Dendritic cell treated with granulocyte-macrophage colony-stimulating factor and Interleukin-4, amounts not matched to agents 40 ng/mL and 50 ng/mL, for 4 days (primary cell): ENCODE results near the gene PARP1.

Experiments
- H3K27ac Mint-ChIP-seq: one replicate; pipeline ENCODE4 v1.8.0; 2022; ENCODE audit warnings: mild to moderate bottlenecking, mixed read lengths
- H3K27me3 Mint-ChIP-seq: one replicate; pipeline ENCODE4 v1.8.0; 2022; ENCODE audit warnings: mild to moderate bottlenecking, mixed read lengths
- H3K36me3 Mint-ChIP-seq: one replicate; pipeline ENCODE4 v1.8.0; 2022; ENCODE audit warnings: low read depth, mixed read lengths
- H3K4me1 Mint-ChIP-seq: one replicate; pipeline ENCODE4 v1.8.0; 2022; ENCODE audit warnings: low read depth, mixed read lengths
- H3K4me3 Mint-ChIP-seq: one replicate; pipeline ENCODE4 v1.8.0; 2022; ENCODE audit warnings: mild to moderate bottlenecking, moderate library complexity, mixed read lengths
- H3K9me3 Mint-ChIP-seq: one replicate; pipeline ENCODE4 v1.8.0; 2022; ENCODE audit warnings: mixed read lengths
- intact Hi-C: fragments of 100-400 bp; cut with micrococcal nuclease; formaldehyde crosslinking; loops from one replicate; pipeline ENCODE4 v1.15.0; 2022

The PARP1 gene

DNA sequence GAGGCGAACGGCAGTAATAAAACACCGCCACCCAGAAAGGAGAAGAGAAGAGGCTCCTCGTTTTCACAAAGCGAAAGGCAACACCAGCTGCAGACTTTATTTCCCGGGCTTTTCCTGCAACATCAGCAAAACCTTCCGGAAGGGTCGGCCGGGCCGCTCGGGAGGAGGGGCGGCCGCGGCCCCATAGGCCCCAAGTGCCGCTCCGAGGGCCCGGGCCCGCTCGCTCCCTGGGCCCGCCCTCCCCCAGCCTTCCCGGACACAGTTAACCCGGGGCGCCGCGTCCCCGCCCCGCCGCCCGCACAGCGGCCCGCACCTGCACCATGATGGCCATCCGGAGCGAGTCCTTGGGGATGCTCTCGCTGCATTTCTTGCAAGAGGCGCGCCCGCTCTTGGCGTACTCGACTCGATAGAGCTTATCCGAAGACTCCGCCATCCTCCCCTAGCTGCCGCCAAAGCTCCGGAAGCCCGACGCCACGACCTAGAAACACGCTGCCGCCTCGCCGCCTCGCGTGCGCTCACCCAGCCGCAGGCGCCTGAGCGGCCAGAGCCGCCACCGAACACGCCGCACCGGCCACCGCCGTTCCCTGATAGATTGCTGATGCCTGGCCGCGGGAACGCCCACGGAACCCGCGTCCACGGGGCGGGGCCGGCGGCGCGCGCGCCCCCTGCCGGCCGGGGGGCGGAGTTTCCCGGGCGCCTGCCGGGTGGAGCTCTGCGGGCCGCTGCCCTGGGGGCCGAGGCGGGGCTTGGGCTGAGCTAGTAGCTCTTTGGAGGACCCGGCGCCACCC is at the start of gene PARP1:
Gene PARP1 (minus strand): TSS at position 597 of the 788 bp plus-strand sequence. CDS start 164 bp downstream, at position 433.
- Mint-ChIP-seq H3K36me3 (peaks cover 16% of the 10 kb centered on the region), H3K27me3 (no peaks in the 10 kb centered on the region), H3K4me1 (peaks cover 41% of the 10 kb centered on the region), H3K9me3 (peaks cover 6% of the 10 kb centered on the region), H3K4me3 (peak within 1 kb of the TSS; percentile 99), H3K27ac (peak within 1 kb of the TSS; percentile 91)
- intact Hi-C loops, result loop anchor here (5.0 to 10.0 kb wide), 2 partner anchors 100 to 633 kb away; partner anchors contain the start of genes LIN9 and SRP9

DNA sequence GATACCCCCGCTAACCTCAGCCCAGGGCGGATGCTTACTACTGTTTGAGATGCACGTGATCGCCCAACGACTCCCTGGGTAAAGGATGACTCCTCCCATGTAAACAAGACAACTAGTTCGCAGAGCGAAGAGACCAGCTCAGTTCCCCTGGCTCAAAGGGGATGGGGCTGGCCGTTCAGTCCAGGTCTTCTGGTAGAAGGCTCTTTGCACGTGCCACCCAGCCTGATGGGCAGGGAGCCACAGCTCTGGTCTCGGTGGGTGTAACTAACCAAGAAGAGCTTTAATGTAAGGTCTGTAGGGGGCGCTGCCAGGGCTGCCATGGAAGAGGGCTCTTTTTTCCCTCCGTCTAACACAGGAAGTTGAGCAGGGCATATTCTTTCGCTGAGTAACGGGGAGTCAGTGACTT is 49.4 kb upstream of the PARP1 start:
- H3K36me3 Mint-ChIP-seq, result no peaks in the 10 kb centered on the region
- H3K4me3 Mint-ChIP-seq, result peak overlapping the region; percentile 52
- H3K27me3 Mint-ChIP-seq, result peaks cover 3% of the 10 kb centered on the region
- intact Hi-C loops, result no loop called here
- H3K4me1 Mint-ChIP-seq, result peaks cover 7% of the 10 kb centered on the region
- H3K27ac Mint-ChIP-seq, result no peak overlapping the region
- no peaks in the 10 kb centered on the region for H3K9me3 Mint-ChIP-seq

DNA sequence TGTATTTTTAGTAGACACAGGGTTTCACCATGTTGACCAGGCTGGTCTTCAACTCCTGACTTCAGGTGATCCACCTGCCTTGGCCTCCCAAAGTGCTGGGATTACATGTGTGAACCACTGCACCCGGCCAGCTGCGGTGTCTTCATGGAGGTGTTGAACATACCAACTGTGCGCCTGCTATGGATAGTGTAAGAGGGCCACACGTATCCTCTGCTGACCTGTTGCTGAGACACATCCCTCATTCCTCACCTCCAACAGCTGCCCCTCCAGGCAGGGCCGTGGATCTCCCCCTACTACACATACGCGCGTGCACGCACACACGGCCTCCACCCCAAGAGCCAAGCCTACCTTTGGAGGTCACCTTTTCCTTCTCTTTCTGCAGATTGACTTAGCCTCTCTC is 48.0 kb upstream of the PARP1 start:
- H3K4me1 Mint-ChIP-seq, result peaks cover 7% of the 10 kb centered on the region
- no peak overlapping the region for H3K4me3 Mint-ChIP-seq
- no peaks in the 10 kb centered on the region for H3K36me3 Mint-ChIP-seq
- intact Hi-C loops, result no loop called here
- peaks cover 3% of the 10 kb centered on the region for H3K27me3 Mint-ChIP-seq
- no peaks in the 10 kb centered on the region for H3K9me3 Mint-ChIP-seq
- H3K27ac Mint-ChIP-seq, result no peak overlapping the region

DNA sequence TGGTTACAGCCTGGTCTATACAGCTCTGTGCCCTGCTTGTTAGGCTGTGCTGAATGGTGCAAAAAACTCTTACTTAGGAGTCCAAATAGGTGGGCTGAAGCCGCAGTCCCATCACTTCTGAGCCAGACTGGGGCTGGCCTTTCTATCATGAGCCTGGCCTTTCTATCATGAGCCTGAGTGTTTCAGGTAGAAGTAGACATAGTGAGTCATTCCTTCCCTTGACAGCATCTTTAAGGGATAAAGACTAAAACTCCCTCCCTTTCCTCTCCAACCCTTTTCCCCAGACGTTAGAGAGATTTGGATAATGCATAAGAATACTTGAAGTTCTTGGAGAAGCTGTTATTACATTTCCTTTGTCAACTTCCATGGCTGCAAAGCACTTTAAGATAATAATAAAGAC is 46.5 kb upstream of the PARP1 start:
- H3K27ac Mint-ChIP-seq, result no peak overlapping the region
- intact Hi-C loops, result no loop called here

DNA sequence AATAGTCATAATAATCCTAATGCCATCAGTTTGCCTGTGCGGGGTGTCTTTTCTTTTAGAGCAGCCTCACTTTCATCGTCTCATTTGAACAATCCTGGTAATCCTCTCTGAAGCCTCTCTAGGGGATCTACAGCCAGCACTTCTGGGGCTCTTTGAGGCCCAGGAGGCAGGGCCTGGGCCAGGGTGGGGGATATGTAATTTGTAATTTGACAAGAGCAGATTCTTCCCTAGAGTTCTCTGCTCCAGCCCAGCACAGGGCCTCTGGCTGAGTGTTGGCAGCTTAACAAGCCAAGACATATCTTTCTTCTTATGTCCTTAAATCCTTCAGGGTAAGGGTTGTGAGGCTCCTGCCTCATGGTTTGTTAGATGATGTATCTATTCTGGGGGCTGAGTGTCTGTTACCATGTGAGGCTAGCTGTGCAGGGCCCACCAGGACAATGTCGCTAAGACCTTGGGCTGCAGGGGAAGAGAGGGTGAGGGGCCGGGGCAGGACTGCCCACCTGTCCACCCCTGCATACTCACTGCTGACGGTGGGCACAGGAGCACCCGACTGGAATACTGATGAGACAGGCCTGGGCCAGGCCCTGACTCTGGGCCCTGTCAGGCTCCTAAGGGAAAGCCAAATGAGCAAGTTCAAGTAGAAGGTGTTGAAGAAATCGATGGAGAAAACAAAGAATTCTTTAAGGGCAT is 45.3 kb upstream of the PARP1 start:
- H3K9me3 Mint-ChIP-seq, result no peaks in the 10 kb centered on the region
- H3K4me1 Mint-ChIP-seq, result peaks cover 7% of the 10 kb centered on the region
- H3K27ac Mint-ChIP-seq, result no peak overlapping the region
- no peak overlapping the region for H3K4me3 Mint-ChIP-seq
- intact Hi-C loops, result no loop called here
- peaks cover 3% of the 10 kb centered on the region for H3K27me3 Mint-ChIP-seq
- no peaks in the 10 kb centered on the region for H3K36me3 Mint-ChIP-seq

More for the DNA sequence above, 46.5 kb upstream of the PARP1 start:
- Mint-ChIP-seq H3K4me1 (peaks cover 7% of the 10 kb centered on the region), H3K27me3 (peaks cover 3% of the 10 kb centered on the region), H3K36me3 (no peaks in the 10 kb centered on the region), H3K4me3 (no peak overlapping the region), H3K9me3 (no peaks in the 10 kb centered on the region)

DNA sequence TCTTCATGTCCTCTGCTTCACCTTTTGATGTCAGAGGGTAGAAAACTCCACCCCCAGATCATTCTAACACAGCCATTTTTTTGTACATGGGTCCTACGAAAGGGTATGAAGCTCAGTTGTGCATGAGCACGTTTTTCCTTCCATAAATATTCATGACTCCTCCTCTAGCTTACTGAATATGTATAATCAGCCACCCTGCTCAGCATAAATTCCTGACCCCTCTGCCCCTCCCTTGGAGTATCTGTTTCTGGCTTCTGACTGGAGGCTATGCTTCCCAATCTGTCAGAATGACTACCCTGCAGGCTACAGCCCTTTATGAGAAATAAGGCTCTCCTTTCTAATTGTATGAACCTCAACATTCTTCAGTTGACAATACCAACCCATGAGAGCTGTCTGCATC is 42.8 kb upstream of the PARP1 start:
- no peaks in the 10 kb centered on the region for H3K9me3 Mint-ChIP-seq
- no peak overlapping the region for H3K4me3 Mint-ChIP-seq
- no peak overlapping the region for H3K27ac Mint-ChIP-seq
- intact Hi-C loops, result no loop called here
- H3K4me1 Mint-ChIP-seq, result no peaks in the 10 kb centered on the region
- H3K36me3 Mint-ChIP-seq, result no peaks in the 10 kb centered on the region
- H3K27me3 Mint-ChIP-seq, result no peaks in the 10 kb centered on the region

DNA sequence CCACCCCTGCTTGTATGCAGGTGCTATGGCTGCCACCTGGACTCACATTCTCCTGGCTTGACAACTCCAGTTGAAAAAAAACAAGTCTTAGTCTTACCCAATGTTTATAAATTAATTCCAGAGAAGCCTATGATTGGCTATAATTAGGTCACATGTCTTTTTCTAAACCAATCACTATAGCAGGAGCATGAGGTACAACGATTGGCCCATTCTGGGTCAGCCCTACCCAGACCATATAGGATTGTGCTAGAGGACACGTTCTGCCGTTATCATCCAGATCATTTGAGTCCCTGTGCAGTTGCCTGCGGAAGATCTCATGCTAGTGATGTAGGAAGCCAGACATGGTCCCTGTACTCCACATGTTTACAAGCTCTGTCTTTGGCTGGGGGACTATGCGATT is 41.9 kb upstream of the PARP1 start:
- Mint-ChIP-seq H3K27ac (no peak overlapping the region), H3K4me3 (no peak overlapping the region), H3K4me1 (no peaks in the 10 kb centered on the region), H3K36me3 (no peaks in the 10 kb centered on the region), H3K9me3 (no peaks in the 10 kb centered on the region), H3K27me3 (peaks cover 1% of the 10 kb centered on the region)
- intact Hi-C loops, result no loop called here

DNA sequence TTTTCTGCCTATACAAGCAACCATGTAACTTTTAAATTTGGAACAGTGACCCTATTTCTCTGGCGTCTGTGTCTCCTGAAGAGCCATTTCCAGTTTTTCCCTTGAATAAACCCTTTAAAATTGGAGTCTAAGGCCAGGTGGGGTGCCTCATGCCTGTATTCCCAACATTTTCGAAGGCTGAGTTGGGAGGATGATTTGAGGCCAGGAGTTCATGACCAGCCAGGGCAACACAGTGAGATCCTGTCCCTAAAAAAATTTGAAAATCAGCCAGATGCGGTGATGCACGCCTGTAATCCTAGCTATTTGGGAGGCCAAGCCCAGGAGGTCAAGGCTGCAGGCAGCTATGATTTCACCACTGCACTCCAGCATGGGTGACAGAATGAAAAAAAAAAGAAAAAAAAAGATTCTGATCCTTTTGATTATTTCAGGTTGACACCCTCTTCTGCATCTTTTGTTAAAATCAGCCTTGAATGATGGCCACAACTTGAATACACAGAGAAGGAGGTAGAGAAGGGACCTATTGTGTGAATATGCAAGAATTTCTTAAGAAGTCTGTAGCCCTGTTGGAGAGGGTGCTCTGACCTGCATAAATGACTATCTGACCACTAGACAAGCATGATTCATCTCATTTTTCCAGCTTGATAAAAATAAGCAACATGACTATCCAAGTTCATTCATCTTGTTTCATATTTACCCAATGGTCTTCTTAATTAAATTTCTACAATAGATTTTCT is 40.2 kb upstream of the PARP1 start:
- Mint-ChIP-seq H3K36me3 (no peaks in the 10 kb centered on the region), H3K9me3 (no peaks in the 10 kb centered on the region), H3K27ac (no peak overlapping the region), H3K27me3 (peaks cover 3% of the 10 kb centered on the region), H3K4me3 (no peak overlapping the region), H3K4me1 (no peaks in the 10 kb centered on the region)
- intact Hi-C loops, result no loop called here

DNA sequence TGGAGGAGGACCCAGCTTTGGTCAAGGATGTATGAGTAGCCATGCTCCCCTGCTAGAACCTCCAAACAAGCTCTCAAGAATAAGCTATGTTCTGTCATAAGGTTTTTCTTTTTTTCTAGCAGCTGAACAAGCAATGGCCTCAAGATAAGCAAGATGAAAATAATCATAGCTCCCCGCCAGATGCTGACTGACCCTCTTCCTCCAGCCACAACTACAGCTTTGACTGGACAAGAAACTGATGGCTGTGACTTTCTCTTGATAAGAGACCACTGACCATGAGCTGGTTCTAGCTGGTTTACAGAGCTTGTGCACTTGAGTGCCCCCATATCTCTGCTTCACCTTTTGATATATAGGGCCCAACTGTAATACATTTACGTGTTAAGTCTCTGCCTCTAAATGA is 38.2 kb upstream of the PARP1 start:
- H3K27ac Mint-ChIP-seq, result no peak overlapping the region
- no peaks in the 10 kb centered on the region for H3K4me1 Mint-ChIP-seq
- H3K4me3 Mint-ChIP-seq, result no peak overlapping the region
- H3K9me3 Mint-ChIP-seq, result no peaks in the 10 kb centered on the region
- no peaks in the 10 kb centered on the region for H3K36me3 Mint-ChIP-seq
- intact Hi-C loops, result no loop called here
- H3K27me3 Mint-ChIP-seq, result peaks cover 3% of the 10 kb centered on the region

DNA sequence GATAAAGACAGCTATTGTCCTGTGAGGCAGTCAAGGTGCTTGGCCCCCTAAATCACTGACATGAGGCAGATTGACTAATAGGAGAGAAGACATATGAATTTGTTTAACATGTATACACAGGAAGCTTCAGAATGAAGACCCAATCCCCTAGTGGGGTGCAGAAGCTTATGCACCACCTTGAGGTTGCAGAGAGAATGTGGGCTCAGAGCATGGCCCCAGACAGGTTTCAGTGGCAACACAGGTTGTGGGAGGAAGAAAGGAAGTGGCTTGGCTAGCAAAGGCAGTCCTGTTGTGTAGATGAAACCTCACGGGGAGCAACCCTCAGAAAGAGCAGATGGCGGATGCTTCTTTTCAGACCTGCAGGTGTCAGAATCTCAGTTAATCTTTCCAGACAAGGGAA is 37.0 kb upstream of the PARP1 start:
- Mint-ChIP-seq H3K9me3 (no peaks in the 10 kb centered on the region), H3K4me3 (no peak overlapping the region), H3K36me3 (no peaks in the 10 kb centered on the region), H3K27me3 (peaks cover 3% of the 10 kb centered on the region), H3K27ac (no peak overlapping the region), H3K4me1 (no peaks in the 10 kb centered on the region)
- intact Hi-C loops, result no loop called here

DNA sequence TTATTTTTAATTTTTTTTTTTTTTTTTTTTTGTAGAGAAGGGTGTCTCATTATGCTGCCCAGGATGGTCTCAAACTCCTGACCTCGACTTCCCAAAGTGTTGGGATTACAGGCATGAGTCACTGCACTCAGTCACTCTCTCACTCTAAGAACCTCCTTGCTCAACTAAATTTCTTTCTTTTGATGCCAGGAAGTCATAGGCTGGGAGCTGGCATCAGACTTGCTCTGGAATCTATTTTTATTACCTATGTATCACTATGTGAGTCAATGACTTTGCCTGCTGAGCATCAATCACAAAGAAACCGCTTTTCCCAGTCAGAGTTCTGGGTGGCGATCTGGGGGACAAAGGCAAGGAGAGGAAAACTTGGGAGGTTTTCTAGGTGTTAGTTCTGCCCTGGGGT is 35.5 kb upstream of the PARP1 start:
- Mint-ChIP-seq H3K4me1 (no peaks in the 10 kb centered on the region), H3K9me3 (no peaks in the 10 kb centered on the region), H3K27ac (no peak overlapping the region), H3K27me3 (peaks cover 3% of the 10 kb centered on the region), H3K36me3 (no peaks in the 10 kb centered on the region), H3K4me3 (no peak overlapping the region)
- intact Hi-C loops, result no loop called here

DNA sequence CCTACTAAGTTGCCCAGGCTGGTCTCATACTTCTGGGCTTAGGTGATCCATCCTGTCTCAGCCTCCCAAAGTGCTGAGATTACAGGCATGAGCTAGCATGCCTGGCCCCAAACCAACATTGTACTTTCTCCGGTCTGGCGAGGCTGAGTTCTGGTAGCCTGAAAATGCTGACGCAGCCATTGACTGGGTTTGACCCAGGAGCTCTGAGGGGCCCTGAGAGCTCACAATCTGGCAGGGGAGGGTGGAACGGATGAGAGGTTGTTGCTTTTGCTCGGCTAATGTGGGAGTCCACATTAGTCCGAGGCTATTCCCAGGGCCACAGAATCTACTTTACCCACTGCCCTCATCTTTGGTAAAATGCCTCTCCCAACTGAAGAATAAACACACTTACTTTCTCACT is 35.1 kb upstream of the PARP1 start:
- Mint-ChIP-seq H3K27me3 (peaks cover 3% of the 10 kb centered on the region), H3K27ac (no peak overlapping the region), H3K4me1 (no peaks in the 10 kb centered on the region), H3K36me3 (no peaks in the 10 kb centered on the region), H3K4me3 (no peak overlapping the region), H3K9me3 (no peaks in the 10 kb centered on the region)
- intact Hi-C loops, result no loop called here

DNA sequence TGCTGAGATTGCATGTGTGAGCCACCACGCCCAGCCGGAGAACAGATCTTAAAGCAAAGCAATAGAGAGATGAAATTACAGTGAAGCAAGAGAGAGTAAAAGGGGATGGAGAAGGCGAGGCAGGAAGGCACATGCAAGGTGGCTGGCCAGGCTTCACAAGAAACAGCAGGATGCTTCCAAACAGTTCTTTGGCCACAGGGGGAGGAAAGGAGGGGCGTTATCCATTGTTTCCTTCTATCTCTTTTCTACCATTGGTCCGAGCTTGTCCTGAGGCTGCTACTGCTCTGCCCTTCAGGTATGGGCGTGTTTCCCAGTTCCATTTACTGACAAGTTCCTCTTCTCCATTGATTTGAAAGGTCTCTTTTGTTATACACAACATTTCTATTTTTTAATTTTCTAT is 33.7 kb upstream of the PARP1 start:
- H3K27ac Mint-ChIP-seq, result no peak overlapping the region
- intact Hi-C loops, result no loop called here
- H3K4me1 Mint-ChIP-seq, result no peaks in the 10 kb centered on the region
- peaks cover 3% of the 10 kb centered on the region for H3K27me3 Mint-ChIP-seq
- no peaks in the 10 kb centered on the region for H3K36me3 Mint-ChIP-seq
- no peak overlapping the region for H3K4me3 Mint-ChIP-seq
- no peaks in the 10 kb centered on the region for H3K9me3 Mint-ChIP-seq

DNA sequence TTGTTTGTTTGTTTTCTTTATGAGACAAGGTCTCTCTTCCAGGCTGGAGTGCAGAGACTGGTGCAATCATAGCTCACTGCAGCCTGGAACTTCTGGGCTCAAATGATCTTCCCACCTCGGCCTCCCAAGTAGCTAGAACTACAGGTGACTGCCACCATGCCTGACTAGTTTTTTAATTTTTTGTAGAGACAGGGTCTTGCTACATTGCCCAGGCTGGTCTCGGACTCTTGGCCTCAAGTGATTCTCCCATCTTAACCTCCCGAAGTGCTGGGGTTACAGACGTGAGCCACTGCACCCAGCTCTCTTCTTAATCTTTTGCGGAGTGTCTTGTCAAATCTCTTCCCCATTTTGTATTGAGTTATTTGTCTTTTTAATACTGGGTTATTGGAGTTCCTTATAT is 32.6 kb upstream of the PARP1 start:
- Mint-ChIP-seq H3K4me3 (no peak overlapping the region), H3K27me3 (peaks cover 3% of the 10 kb centered on the region), H3K9me3 (no peaks in the 10 kb centered on the region), H3K36me3 (no peaks in the 10 kb centered on the region), H3K4me1 (no peaks in the 10 kb centered on the region), H3K27ac (no peak overlapping the region)
- intact Hi-C loops, result no loop called here
